K562 (cell line): ENCODE results near the gene GPR42. TPM values are rescaled to one million over a fixed set of nuclear protein-coding genes. Genes with fewer than 3 reads are reported as not detected.

Experiments
- BCLAF1 ChIP-seq, 2 experiments: fragments of 450-650 bp in 1 of 2; IDR thresholded peaks; 2 replicates each; pipeline ENCODE4 v1.6.1; 2011 to 2017; ENCODE audit warnings: low read depth in 2 of 2, antibody characterized with exemption in 1 of 2, borderline replicate concordance in 1 of 2, low read length in 1 of 2, mild to moderate bottlenecking in 1 of 2, mixed read lengths in 1 of 2; ENCODE audit not compliant: control insufficient read depth in 1 of 2
- CBX3 ChIP-seq, 2 experiments: IDR thresholded peaks; 1 replicate in 1 of 2; 2 replicates in 1 of 2; pipeline ENCODE4 v1.6.1; 2012; ENCODE audit warnings: inconsistent platforms in 2 of 2, low read length in 2 of 2, borderline replicate concordance in 1 of 2, control low read depth in 1 of 2
- CBX8 ChIP-seq: fragments of 200-600 bp; sonication (generic); IDR thresholded peaks from 2 replicates; pipeline ENCODE4 v1.6.1; 2012; ENCODE audit warnings: borderline replicate concordance, mixed run types, low read depth, mild to moderate bottlenecking, moderate library complexity, mixed read lengths, low read length, control low read depth, inconsistent platforms; ENCODE audit not compliant: poor library complexity, severe bottlenecking; ENCODE audit errors: extremely low read depth
- CCAR2 ChIP-seq: fragments of 200-400 bp; formaldehyde crosslinking; IDR thresholded peaks from 2 replicates; pipeline ENCODE4 v1.6.1; 2017; ENCODE audit warnings: mild to moderate bottlenecking, low read depth, low read length
- CUX1 ChIP-seq: fragments of 200-800 bp; sonication (Bioruptor generic); IDR thresholded peaks from 2 replicates; pipeline ENCODE4 v1.6.1; 2016; ENCODE audit warnings: missing genetic modification characterization, missing compliant biosample characterization
- FOS ChIP-seq: IDR thresholded peaks from 3 replicates; pipeline ENCODE4 v1.6.1; 2011; ENCODE audit not compliant: insufficient read length; ENCODE audit errors: extremely low read depth
- SREBF1 ChIP-seq: fragments of 150-350 bp; IDR thresholded peaks from 2 replicates; pipeline ENCODE4 v1.6.1; 2014; ENCODE audit warnings: antibody characterized with exemption, low read depth, low read length, borderline replicate concordance
- ZNF143 ChIP-seq: sonication (generic); formaldehyde crosslinking; IDR thresholded peaks from 2 replicates; pipeline ENCODE4 v1.9.0; 2022; ENCODE audit warnings: mild to moderate bottlenecking, missing genetic modification reagents
- ZNF589 ChIP-seq: fragments of 200-800 bp; sonication (Bioruptor generic); IDR thresholded peaks from 2 replicates; pipeline ENCODE4 v1.6.1; 2016; ENCODE audit warnings: low read depth, missing genetic modification characterization, missing compliant biosample characterization
- ZNF699 ChIP-seq: fragments of 250-450 bp; sonication (Bioruptor Pico); IDR thresholded peaks from 2 replicates; pipeline ENCODE4 v1.8.0; 2021; ENCODE audit warnings: mild to moderate bottlenecking, moderate library complexity; ENCODE audit not compliant: insufficient replicate concordance
- polyA plus RNA-seq, 8 experiments: library from polyadenylated mRNA; depleted of rRNA in 4 of 8; stranded (reverse) in 5 of 8; unstranded in 3 of 8; fragments of >200 nt; fragmentation: Nextera tagmentation in 2 of 8; fragmentation: Illumina TruSeq in 1 of 8; extraction: Ambion mirVana in 2 of 8; extraction: Trizol in 1 of 8; gene quantifications; 2 replicates each; pipeline versions ENCODE4 v1.2.1 to v1.2.3, GENCODE V29; 2011 to 2014; ENCODE audit warnings: inconsistent platforms in 1 of 8, missing spikeins in 1 of 8
- total RNA-seq, 7 experiments: library from RNA; depleted of rRNA in 6 of 7; stranded (reverse); fragments of >200 nt in 6 of 7; fragmentation: Illumina TruSeq in 2 of 7; extraction: Trizol in 2 of 7; gene quantifications; 2 replicates each; pipeline versions ENCODE4 v1.2.1 to v1.2.3, GENCODE V29; 2011 to 2021; ENCODE audit warnings: low replicate concordance in 1 of 7
- TF ChIP-seq, protein P1 (sequence below): fragments of 250-450 bp; sonication (Bioruptor Pico); IDR thresholded peaks from 2 replicates; pipeline ENCODE4 v1.5.0; 2021; ENCODE audit warnings: mild to moderate bottlenecking, borderline replicate concordance
- TF ChIP-seq, protein P2 (sequence below), 3 experiments: IDR thresholded peaks in 2 of 3; conservative IDR thresholded peaks in 1 of 3; 2 replicates each; pipeline ENCODE4 v1.5.1; 2011 to 2012; ENCODE audit warnings: low read length in 3 of 3, mild to moderate bottlenecking in 3 of 3, control low read depth in 2 of 3, improper control_type of control experiment in 1 of 3, inconsistent platforms in 1 of 3, low read depth in 1 of 3, mixed read lengths in 1 of 3, moderate library complexity in 1 of 3; ENCODE audit not compliant: insufficient read depth in 2 of 3

The GPR42 gene
- total and polyA plus RNA-seq, 9 of the 15 experiments (the other 6 are each of a cell fraction or from before 2014, with no cell fraction given) = not detected

GRCh38 chr19:35389192-35389861 is 18.5 kb downstream of the GPR42 start (continued):
- TF ChIP-seq BCLAF1 (IDR thresholded peaks at IDR 0.05; ENCODE audit: borderline replicate concordance in 1 of 2, control insufficient read depth in 1 of 2, low read depth in 2 of 2, low read length in 1 of 2) = no peak
- TF ChIP-seq SREBF1 = no peak
- no peak for TF ChIP-seq CCAR2
- TF ChIP-seq, protein P1, sequence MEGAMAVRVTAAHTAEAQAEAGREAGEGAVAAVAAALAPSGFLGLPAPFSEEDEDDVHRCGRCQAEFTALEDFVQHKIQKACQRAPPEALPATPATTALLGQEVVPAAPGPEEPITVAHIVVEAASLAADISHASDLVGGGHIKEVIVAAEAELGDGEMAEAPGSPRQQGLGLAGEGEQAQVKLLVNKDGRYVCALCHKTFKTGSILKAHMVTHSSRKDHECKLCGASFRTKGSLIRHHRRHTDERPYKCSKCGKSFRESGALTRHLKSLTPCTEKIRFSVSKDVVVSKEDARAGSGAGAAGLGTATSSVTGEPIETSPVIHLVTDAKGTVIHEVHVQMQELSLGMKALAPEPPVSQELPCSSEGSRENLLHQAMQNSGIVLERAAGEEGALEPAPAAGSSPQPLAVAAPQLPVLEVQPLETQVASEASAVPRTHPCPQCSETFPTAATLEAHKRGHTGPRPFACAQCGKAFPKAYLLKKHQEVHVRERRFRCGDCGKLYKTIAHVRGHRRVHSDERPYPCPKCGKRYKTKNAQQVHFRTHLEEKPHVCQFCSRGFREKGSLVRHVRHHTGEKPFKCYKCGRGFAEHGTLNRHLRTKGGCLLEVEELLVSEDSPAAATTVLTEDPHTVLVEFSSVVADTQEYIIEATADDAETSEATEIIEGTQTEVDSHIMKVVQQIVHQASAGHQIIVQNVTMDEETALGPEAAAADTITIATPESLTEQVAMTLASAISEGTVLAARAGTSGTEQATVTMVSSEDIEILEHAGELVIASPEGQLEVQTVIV (CRISPR knock-in tag) = no peak
- no peak for TF ChIP-seq FOS
- TF ChIP-seq, protein P2, sequence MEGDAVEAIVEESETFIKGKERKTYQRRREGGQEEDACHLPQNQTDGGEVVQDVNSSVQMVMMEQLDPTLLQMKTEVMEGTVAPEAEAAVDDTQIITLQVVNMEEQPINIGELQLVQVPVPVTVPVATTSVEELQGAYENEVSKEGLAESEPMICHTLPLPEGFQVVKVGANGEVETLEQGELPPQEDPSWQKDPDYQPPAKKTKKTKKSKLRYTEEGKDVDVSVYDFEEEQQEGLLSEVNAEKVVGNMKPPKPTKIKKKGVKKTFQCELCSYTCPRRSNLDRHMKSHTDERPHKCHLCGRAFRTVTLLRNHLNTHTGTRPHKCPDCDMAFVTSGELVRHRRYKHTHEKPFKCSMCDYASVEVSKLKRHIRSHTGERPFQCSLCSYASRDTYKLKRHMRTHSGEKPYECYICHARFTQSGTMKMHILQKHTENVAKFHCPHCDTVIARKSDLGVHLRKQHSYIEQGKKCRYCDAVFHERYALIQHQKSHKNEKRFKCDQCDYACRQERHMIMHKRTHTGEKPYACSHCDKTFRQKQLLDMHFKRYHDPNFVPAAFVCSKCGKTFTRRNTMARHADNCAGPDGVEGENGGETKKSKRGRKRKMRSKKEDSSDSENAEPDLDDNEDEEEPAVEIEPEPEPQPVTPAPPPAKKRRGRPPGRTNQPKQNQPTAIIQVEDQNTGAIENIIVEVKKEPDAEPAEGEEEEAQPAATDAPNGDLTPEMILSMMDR (IDR thresholded peaks at IDR 0.05 in 2 of 3, conservative IDR thresholded peaks at IDR 0.05 in 1 of 3; ENCODE audit: insufficient read depth in 2 of 3, low read depth in 1 of 3, low read length in 3 of 3) = no peak
- TF ChIP-seq CBX8 = no peak
- no peak for TF ChIP-seq ZNF143 (CRISPR knock-in tag)
- TF ChIP-seq CBX3 (IDR thresholded peaks at IDR 0.05; ENCODE audit: borderline replicate concordance in 1 of 2, low read length in 2 of 2) = no peak
- no peak for TF ChIP-seq CUX1 (CRISPR knock-in tag)
- no peak for TF ChIP-seq ZNF699 (CRISPR knock-in tag)
- TF ChIP-seq ZNF589 (CRISPR knock-in tag) = peak; percentile 48; the same call in 1 of the 2 replicates
